Vagina (tissue), 2 donors: Measurements from ENCODE around the gene ARPP19. TPM values are rescaled to one million over a fixed set of nuclear protein-coding genes. Genes with fewer than 3 reads are reported as not detected.

Experiments used
- DNase-seq, 2 donors: peaks; one replicate each; pipeline ENCODE4 v3.0.0-alpha.2; 2017; ENCODE audit errors: extremely low spot score in 2 of 2
- H3K27ac ChIP-seq: fragments of 200-600 bp; sonication (generic); one replicate; pipeline ENCODE4 v1.5.1; 2019
- H3K27me3 ChIP-seq: fragments of 200-600 bp; sonication (generic); one replicate; pipeline ENCODE4 v1.5.1; 2019
- H3K36me3 ChIP-seq, 2 donors: fragments of 200-600 bp; sonication (generic); one replicate each; pipeline ENCODE4 v1.5.1; 2017 to 2019
- H3K4me1 ChIP-seq: fragments of 200-600 bp; sonication (generic); one replicate; pipeline ENCODE4 v1.5.1; 2019
- H3K4me3 ChIP-seq, 2 donors: fragments of 200-600 bp; sonication (generic); 1 replicate in 1 of 2; 2 replicates in 1 of 2; pipeline ENCODE4 v1.5.1; 2016 to 2019
- H3K9me3 ChIP-seq: fragments of 200-600 bp; sonication (generic); one replicate; pipeline ENCODE4 v1.5.1; 2019
- CTCF ChIP-seq, 3 experiments: fragments of 450-650 bp in 2 of 3; fragments of 200-600 bp in 1 of 3; sonication (generic) in 1 of 3; IDR thresholded peaks; one replicate each; pipeline ENCODE4 v1.5.1; 2017 to 2019; ENCODE audit warnings: antibody characterized with exemption in 3 of 3, mild to moderate bottlenecking in 2 of 3, moderate library complexity in 2 of 3
- POLR2A ChIP-seq, 2 donors: fragments of 450-650 bp; IDR thresholded peaks; one replicate each; pipeline ENCODE4 v1.6.1; 2017; ENCODE audit warnings: antibody characterized with exemption in 2 of 2, mild to moderate bottlenecking in 2 of 2, moderate library complexity in 2 of 2
- POLR2AphosphoS5 ChIP-seq, 2 donors: sonication (generic); formaldehyde crosslinking; IDR thresholded peaks; one replicate each; pipeline ENCODE4 v1.9.0; 2017; ENCODE audit warnings: antibody characterized with exemption in 2 of 2, mild to moderate bottlenecking in 2 of 2, low read depth in 1 of 2; ENCODE audit not compliant: insufficient read depth in 1 of 2
- intact Hi-C: fragments of 100-400 bp; cut with DNase I; formaldehyde crosslinking; loops from one replicate; pipeline ENCODE4 v1.15.1; 2023
- total RNA-seq: library from RNA; depleted of rRNA; stranded (reverse); fragments of >200 nt; gene quantifications from one replicate; pipeline ENCODE4 v1.2.3, GENCODE V29; 2016

ARPP19 gene
- 62.9 TPM for total RNA-seq

- peaks cover 45% of the 10 kb centered on the region for H3K4me1 ChIP-seq
- peak within 1 kb of the TSS; percentile 69 to 88 for H3K4me3 ChIP-seq
- DNase-seq: peak in 1 of 2 donors; percentile 93
- intact Hi-C loops: no loop called here
- TF ChIP-seq POLR2AphosphoS5 (IDR thresholded peaks at IDR 0.05; ENCODE audit: insufficient read depth in 1 of 2, low read depth in 1 of 2) (peak; percentile 68 to 84), POLR2A (IDR thresholded peaks at IDR 0.05) (peak in 1 of 2 donors; percentile 61), CTCF (IDR thresholded peaks at IDR 0.05) (peak in 1 of 3 experiments; percentile 5)
- H3K27me3 ChIP-seq: no peaks in the 10 kb centered on the region
- H3K9me3 ChIP-seq: no peaks in the 10 kb centered on the region
- H3K36me3 ChIP-seq: no peaks in the 10 kb centered on the region
- H3K27ac ChIP-seq: peak within 1 kb of the TSS; percentile 95
Observed at GRCh38 chr15:52568601-52569585, at the start of gene ARPP19. ARPP19 (minus strand) TSS chr15:52569030; CDS start chr15:52568892, 138 bp downstream.

- intact Hi-C loops: no loop called here
- Histone ChIP-seq H3K27me3 (no peaks in the 10 kb centered on the region), H3K4me3 (no peak overlapping the region), H3K9me3 (no peaks in the 10 kb centered on the region), H3K4me1 (no peaks in the 10 kb centered on the region), H3K36me3 (peaks cover 0 to 44% of the 10 kb centered on the region in 2 donors), H3K27ac (no peak overlapping the region)
- TF ChIP-seq CTCF (IDR thresholded peaks at IDR 0.05) (no peak), POLR2AphosphoS5 (IDR thresholded peaks at IDR 0.05; ENCODE audit: insufficient read depth in 1 of 2, low read depth in 1 of 2) (no peak)
- no peak for DNase-seq
Observed at GRCh38 chr15:52617026-52617425, 48.2 kb upstream of the ARPP19 start.

- TF ChIP-seq CTCF (IDR thresholded peaks at IDR 0.05) (no peak), POLR2A (IDR thresholded peaks at IDR 0.05) (no peak), POLR2AphosphoS5 (IDR thresholded peaks at IDR 0.05; ENCODE audit: insufficient read depth in 1 of 2, low read depth in 1 of 2) (no peak)
- H3K9me3 ChIP-seq: no peaks in the 10 kb centered on the region
- no peak for DNase-seq
- H3K4me1 ChIP-seq: no peaks in the 10 kb centered on the region
- no peaks in the 10 kb centered on the region for H3K27me3 ChIP-seq
- no peak overlapping the region for H3K27ac ChIP-seq
- intact Hi-C loops: no loop called here
- peaks cover 0 to 55% of the 10 kb centered on the region in 2 donors for H3K36me3 ChIP-seq
- no peak overlapping the region for H3K4me3 ChIP-seq
Observed at GRCh38 chr15:52615302-52615701, 46.5 kb upstream of the ARPP19 start.

- Histone ChIP-seq H3K36me3 (peaks cover 0 to 62% of the 10 kb centered on the region in 2 donors), H3K9me3 (no peaks in the 10 kb centered on the region), H3K4me3 (no peak overlapping the region), H3K27me3 (no peaks in the 10 kb centered on the region), H3K4me1 (no peaks in the 10 kb centered on the region), H3K27ac (no peak overlapping the region)
- no peak for DNase-seq
- intact Hi-C loops: no loop called here
- TF ChIP-seq POLR2AphosphoS5 (IDR thresholded peaks at IDR 0.05; ENCODE audit: insufficient read depth in 1 of 2, low read depth in 1 of 2): no peak
- TF ChIP-seq POLR2A (IDR thresholded peaks at IDR 0.05): no peak
- no peak for TF ChIP-seq CTCF (IDR thresholded peaks at IDR 0.05)
Observed at GRCh38 chr15:52609593-52609992, 40.8 kb upstream of the ARPP19 start.

GRCh38 chr15:52584414-52584813, 15.6 kb upstream of the ARPP19 start:
- intact Hi-C loops: no loop called here
- Histone ChIP-seq H3K27me3 (no peaks in the 10 kb centered on the region), H3K9me3 (no peaks in the 10 kb centered on the region), H3K27ac (no peak overlapping the region), H3K4me1 (no peaks in the 10 kb centered on the region), H3K4me3 (no peak overlapping the region), H3K36me3 (peaks cover 0 to 26% of the 10 kb centered on the region in 2 donors)
- no peak for DNase-seq
- TF ChIP-seq CTCF (IDR thresholded peaks at IDR 0.05): no peak
- TF ChIP-seq POLR2AphosphoS5 (IDR thresholded peaks at IDR 0.05; ENCODE audit: insufficient read depth in 1 of 2, low read depth in 1 of 2): no peak
- TF ChIP-seq POLR2A (IDR thresholded peaks at IDR 0.05): no peak
